ENCODE measurements around the gene HOXD13. TPM values are rescaled to one million over a fixed set of nuclear protein-coding genes. Genes with fewer than 3 reads are reported as not detected.

Gene HOXD13
- total RNA-seq, 2 experiments from 2014 or later, result not detected

DNA sequence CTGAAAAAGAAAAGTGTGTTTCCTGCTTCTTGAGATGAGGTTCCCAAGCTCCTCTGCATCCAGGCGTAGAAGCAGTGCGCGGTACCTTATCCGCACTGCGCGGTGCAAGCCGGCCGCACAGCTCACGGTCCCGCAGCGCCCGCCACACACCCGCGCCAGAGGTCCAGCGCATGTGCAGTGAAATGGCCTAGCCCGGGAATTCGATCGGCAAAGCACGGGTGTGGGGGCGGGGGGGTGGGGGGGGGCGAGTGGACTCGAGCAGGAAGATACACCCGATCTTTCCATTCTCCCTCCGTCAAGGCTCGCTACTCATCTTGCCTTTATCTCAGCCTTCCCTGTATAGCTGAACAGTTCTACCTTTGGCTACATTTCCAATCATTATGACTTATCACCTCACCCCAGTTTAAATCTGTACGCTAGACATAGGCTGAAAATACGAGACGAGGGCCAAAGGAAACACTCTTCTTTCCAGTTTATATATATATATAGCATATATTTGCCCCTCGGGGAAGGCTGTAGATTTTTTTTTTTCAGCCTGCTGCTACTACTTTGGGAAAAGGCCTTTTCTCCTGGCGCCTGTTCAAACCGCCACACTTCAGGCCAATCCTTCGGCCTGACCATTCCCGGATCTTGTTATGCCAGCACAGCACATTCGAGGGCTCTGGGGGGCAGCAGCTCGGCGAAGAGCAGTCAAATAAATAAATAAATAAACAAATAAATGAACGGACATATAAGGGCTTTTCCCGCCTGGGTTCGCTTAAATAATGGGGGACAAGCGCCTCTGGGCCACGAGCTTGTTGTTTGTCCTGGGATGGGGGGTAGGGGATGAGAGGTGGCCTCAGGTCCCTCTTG, 47.4 kb downstream of the HOXD13 start:
- ChIA-PET POLR2A (no interaction called here), CTCF (interaction anchor here (0.6 to 3.6 kb wide), 21 partner anchors 8 to 1008 kb away, joined by 3 to 24 read pairs (median 4); partner anchors contain the start of gene HOXD8)

DNA sequence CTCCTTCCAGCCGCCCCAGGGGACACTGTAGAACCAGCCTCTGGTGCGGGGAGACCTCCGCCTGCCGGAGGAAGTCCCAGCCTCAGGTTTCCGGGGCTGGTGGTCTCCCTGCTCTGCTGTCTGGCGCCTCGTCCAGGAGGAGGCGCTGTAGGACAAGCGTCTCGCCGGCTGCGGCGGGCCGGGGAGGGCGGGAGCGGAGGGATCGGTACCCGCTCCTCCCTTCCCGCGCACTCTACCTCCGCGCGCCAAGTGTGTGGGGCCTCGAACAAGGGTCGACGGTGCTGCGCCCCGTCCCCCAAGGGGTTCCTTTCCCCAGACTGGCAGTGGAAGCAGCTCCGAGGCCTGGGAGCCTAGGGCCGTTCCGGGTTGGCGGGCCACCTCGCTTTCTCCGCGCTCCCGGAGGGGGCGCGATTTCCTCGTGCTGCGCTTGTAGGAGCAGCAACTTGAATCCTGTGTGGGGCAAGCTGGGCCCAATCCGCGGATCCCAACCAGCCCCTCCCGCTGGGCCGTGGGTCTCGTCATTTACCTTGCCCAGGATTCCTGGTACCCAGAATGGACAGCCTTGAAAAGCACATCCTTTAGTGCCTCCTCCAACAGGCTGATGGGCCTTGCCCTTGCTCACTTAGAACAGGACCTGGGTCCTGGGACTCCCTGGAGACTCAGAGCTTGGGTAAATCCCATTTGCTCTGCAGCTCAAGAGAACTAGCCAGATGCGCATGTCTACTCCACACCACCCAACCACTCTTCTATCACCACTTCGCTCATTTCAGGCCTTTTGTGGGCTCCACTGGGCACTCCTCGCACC, 48.2 kb downstream of the HOXD13 start:
- ChIA-PET CTCF (interaction anchor here (0.6 to 3.6 kb wide), 22 partner anchors 9 to 1007 kb away, joined by 3 to 24 read pairs (median 4); partner anchors contain the start of gene HOXD8), POLR2A (no interaction called here)

DNA sequence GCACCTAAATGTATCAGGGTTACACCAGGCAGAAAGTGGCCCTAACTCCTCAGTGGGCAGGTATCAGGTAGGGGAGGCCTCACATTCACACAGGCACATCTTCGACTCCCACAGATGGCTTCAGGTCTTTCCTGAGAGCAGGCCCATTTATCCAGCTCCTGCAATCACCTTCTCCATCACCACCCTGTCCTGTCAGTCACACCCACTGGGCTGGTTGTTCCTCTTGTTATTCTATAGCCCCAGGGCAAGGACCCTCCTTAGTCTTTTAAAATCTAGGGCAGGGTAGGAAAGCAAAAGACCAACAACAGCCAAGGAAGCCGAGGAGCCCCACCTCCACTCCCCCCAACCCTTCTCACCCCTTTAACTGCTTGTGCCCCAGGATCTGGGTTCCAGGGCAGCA, 49.8 kb downstream of the HOXD13 start:
- POLR2A ChIA-PET, result no interaction called here
- CTCF ChIA-PET, result interaction anchor here (1.3 kb wide), 1 partner anchor 15 kb away, joined by 3 read pairs; no protein-coding TSS in a partner anchor

Other genes with a start within 250 kb of the HOXD13 start
- gene LNPK, start 90.5 kb upstream of the HOXD13 start, total RNA-seq, result 10 to 100 TPM; 38.3 to 42.9 TPM
- not detected for gene EVX2, start 8.8 kb upstream of the HOXD13 start, total RNA-seq
- gene HOXD12, start 7.1 kb downstream of the HOXD13 start, total RNA-seq, result not detected
- gene HOXD11, start 14.6 kb downstream of the HOXD13 start, total RNA-seq, result not detected
- not detected for gene HOXD10, start 24.1 kb downstream of the HOXD13 start, total RNA-seq
- not detected for gene HOXD9, start 30.0 kb downstream of the HOXD13 start, total RNA-seq
- gene HOXD8, start 37.0 kb downstream of the HOXD13 start, total RNA-seq, result not detected
- gene HOXD4, start 58.8 kb downstream of the HOXD13 start, total RNA-seq, result not detected
- gene HOXD3, start 64.6 kb downstream of the HOXD13 start, total RNA-seq, result not detected
- gene HOXD1, start 95.9 kb downstream of the HOXD13 start, total RNA-seq, result not detected
- 10 to 100 TPM; 27.4 to 28.6 TPM for gene MTX2, start 176.7 kb downstream of the HOXD13 start, total RNA-seq

Measured in activated CD8-positive, alpha-beta memory T cell treated with anti-CD3 and anti-CD28 coated beads for 36 hours (primary cell).